Nephron (organoid): ENCODE data around the gene P2RX2.

ENCODE experiments used
- H3K27ac Mint-ChIP-seq, 3 experiments: 2 replicates each; pipeline ENCODE4 v1.8.0; 2020; ENCODE audit warnings: mixed read lengths in 3 of 3, mild to moderate bottlenecking in 2 of 3, moderate library complexity in 1 of 3
- H3K27me3 Mint-ChIP-seq: 2 replicates; pipeline ENCODE4 v1.8.0; 2021; ENCODE audit warnings: low read depth, mild to moderate bottlenecking, moderate library complexity, mixed read lengths
- H3K36me3 Mint-ChIP-seq: 2 replicates; pipeline ENCODE4 v1.8.0; 2020; ENCODE audit warnings: low read depth, mixed read lengths
- H3K4me1 Mint-ChIP-seq: 2 replicates; pipeline ENCODE4 v1.8.0; 2020; ENCODE audit warnings: mixed read lengths
- H3K4me3 Mint-ChIP-seq, 3 experiments: 2 replicates each; pipeline ENCODE4 v1.8.0; 2020; ENCODE audit warnings: mild to moderate bottlenecking in 3 of 3, mixed read lengths in 3 of 3, moderate library complexity in 2 of 3
- H3K9me3 Mint-ChIP-seq: 2 replicates; pipeline ENCODE4 v1.8.0; 2020; ENCODE audit warnings: mixed read lengths
- TF ChIP-seq, protein P1 (sequence below), 3 experiments: fragments of 200-600 bp; sonication (generic); IDR thresholded peaks; one replicate each; pipeline ENCODE4 v1.5.0; 2021; ENCODE audit warnings: antibody characterized with exemption in 3 of 3; ENCODE audit not compliant: unreplicated experiment in 3 of 3

Gene P2RX2

DNA sequence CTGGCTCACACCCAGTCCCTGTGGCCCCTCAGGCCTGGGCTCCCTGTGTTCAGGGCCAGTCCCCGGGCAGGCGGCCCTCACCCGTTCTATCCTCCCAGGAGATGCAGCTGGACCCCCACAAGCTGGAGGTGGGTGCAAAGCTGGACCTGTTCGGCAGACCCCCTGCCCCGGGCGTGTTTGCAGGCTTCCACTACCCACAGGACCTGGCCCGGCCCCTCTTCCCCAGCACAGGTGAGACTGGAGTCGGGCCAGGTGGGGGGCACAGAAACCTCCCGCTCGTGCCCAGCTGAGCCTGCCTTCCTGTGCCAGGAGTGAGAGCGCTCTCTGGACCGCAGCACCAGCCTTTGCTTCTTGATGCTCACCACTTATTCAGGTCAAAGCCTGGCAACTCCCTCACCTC lies 41.9 kb upstream of the P2RX2 start:
- TF ChIP-seq, protein P1, sequence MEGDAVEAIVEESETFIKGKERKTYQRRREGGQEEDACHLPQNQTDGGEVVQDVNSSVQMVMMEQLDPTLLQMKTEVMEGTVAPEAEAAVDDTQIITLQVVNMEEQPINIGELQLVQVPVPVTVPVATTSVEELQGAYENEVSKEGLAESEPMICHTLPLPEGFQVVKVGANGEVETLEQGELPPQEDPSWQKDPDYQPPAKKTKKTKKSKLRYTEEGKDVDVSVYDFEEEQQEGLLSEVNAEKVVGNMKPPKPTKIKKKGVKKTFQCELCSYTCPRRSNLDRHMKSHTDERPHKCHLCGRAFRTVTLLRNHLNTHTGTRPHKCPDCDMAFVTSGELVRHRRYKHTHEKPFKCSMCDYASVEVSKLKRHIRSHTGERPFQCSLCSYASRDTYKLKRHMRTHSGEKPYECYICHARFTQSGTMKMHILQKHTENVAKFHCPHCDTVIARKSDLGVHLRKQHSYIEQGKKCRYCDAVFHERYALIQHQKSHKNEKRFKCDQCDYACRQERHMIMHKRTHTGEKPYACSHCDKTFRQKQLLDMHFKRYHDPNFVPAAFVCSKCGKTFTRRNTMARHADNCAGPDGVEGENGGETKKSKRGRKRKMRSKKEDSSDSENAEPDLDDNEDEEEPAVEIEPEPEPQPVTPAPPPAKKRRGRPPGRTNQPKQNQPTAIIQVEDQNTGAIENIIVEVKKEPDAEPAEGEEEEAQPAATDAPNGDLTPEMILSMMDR (IDR thresholded peaks at IDR 0.05; ENCODE audit: unreplicated experiment in 3 of 3) = no peak
- Mint-ChIP-seq H3K4me1 (peaks cover 21% of the 10 kb centered on the region), H3K27ac (no peak overlapping the region), H3K4me3 (no peak overlapping the region), H3K9me3 (no peaks in the 10 kb centered on the region), H3K27me3 (no peaks in the 10 kb centered on the region), H3K36me3 (peaks cover 37% of the 10 kb centered on the region)

DNA sequence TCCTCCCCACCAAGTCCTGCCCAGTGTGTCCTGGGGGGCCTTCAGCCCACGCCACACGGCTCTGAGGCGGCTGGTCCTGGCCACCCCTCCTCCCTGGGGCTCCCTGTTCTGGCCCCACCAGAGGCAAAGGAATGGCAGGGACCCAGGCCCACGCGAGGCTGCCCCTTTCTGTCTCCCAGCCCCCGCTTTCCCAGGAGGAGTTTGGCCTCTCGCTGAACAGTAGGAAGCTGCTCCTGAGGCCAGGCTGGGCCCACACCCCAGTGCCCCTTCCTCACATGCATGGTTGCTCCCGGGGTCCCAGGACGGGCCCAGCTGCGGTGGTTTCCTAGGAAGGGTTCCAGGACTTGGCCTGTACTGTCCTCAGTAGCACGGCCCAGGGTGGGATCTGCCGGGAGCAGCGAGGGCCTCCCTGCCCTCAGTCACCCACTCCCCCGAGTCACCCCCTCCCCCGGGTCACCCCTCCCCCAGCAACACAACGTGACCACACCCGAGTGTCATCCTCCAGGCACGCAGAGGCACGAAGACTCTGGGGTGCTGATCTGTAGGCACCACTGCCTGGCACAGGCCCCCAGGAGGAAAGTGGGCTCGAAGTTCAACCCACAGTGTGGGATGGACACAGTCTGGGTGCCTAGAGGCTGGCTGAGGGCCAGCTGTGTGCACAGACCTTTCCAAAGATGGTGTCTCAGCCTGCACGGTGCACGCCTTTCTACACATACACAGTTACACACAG lies 41.2 kb upstream of the P2RX2 start:
- Mint-ChIP-seq H3K9me3 (no peaks in the 10 kb centered on the region), H3K4me3 (no peak overlapping the region), H3K36me3 (peaks cover 37% of the 10 kb centered on the region), H3K27me3 (peaks cover 6% of the 10 kb centered on the region), H3K4me1 (peaks cover 21% of the 10 kb centered on the region), H3K27ac (no peak overlapping the region)
- TF ChIP-seq, protein P1 (IDR thresholded peaks at IDR 0.05; ENCODE audit: unreplicated experiment in 3 of 3) = no peak

DNA sequence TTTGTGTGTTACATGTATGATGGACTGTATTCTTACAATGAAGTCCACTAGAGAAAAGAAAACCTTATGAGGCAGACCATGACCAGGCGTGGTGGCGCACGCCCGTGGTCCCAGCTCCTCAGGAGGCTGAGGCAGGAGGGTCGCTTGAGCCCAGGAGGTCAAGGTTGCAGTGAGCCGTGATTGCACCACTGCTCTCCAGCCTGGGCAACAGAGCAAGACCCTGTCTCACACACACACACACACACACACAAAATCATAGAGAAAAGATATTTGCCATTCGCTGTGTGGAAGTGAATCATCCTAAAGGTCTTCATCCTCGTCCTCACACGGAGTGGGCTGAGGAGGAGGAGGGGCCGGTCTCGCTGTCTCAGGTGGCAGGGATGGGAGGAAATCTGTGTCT lies 40.5 kb upstream of the P2RX2 start:
- Mint-ChIP-seq H3K36me3 (peaks cover 37% of the 10 kb centered on the region), H3K4me1 (peaks cover 21% of the 10 kb centered on the region), H3K4me3 (no peak overlapping the region), H3K9me3 (no peaks in the 10 kb centered on the region), H3K27me3 (peaks cover 8% of the 10 kb centered on the region), H3K27ac (no peak overlapping the region)
- TF ChIP-seq, protein P1 (IDR thresholded peaks at IDR 0.05; ENCODE audit: unreplicated experiment in 3 of 3) = no peak

DNA sequence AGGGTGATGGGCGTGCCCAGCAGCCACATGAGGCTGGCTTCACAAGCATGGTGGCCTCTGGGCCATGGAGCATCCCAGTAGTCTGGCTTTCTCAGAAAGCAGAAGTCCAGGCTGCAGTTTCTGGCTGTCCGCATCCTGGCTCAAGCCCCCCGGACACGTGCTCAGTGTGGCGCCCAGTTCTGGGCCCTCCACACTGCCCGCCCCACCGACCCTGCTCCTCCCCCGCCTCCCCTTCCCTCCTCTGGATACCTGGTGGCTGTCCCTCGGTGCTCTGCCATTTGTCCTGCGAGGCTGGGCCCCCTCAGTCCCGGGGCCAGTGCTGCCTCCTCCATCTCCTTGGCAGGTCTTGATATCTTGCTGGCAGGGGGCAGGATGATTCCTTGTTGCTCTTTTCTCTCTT lies 39.8 kb upstream of the P2RX2 start:
- H3K27me3 Mint-ChIP-seq = peaks cover 12% of the 10 kb centered on the region
- H3K9me3 Mint-ChIP-seq = no peaks in the 10 kb centered on the region
- peaks cover 24% of the 10 kb centered on the region for H3K4me1 Mint-ChIP-seq
- H3K27ac Mint-ChIP-seq = peak overlapping the region in 1 of 3 experiments; percentile 45
- peaks cover 39% of the 10 kb centered on the region for H3K36me3 Mint-ChIP-seq
- H3K4me3 Mint-ChIP-seq = no peak overlapping the region
- TF ChIP-seq, protein P1 (IDR thresholded peaks at IDR 0.05; ENCODE audit: unreplicated experiment in 3 of 3) = no peak

DNA sequence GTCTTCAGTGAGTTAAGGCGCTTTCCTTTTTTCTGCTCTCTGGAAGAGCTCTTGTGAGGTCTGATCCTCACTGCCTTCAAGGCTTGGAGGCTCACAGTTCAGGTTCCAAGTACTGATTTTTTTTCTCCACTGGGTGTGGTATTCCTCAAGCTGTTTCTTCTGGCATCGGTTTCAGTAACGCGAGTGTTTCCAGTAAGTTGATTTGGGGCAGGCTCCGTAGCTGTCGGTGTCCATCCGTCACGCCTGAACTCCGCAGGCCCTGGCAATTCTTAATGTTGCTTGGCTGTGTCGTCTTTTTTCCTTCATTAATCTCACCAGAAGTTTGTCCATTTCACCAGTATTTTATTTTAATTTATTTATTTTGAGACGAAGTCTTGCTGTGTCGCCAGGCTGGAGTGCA lies 38.8 kb upstream of the P2RX2 start:
- H3K4me3 Mint-ChIP-seq = peak overlapping the region in 1 of 3 experiments; percentile 22

More for the DNA sequence above, 38.8 kb upstream of the P2RX2 start:
- TF ChIP-seq, protein P1 (IDR thresholded peaks at IDR 0.05; ENCODE audit: unreplicated experiment in 3 of 3) = no peak
- Mint-ChIP-seq H3K27ac (peak overlapping the region in 2 of 3 experiments; percentile 45 to 77), H3K4me1 (peaks cover 26% of the 10 kb centered on the region), H3K9me3 (no peaks in the 10 kb centered on the region), H3K36me3 (peaks cover 40% of the 10 kb centered on the region), H3K27me3 (peaks cover 18% of the 10 kb centered on the region)
